Mesendoderm (in vitro differentiated cells): ENCODE measurements around the gene ANXA6.

Experiments used
- DNase-seq: peaks from one replicate; pipeline ENCODE4 v3.0.0; 2013
- H2AK5ac ChIP-seq: 2 replicates; pipeline ENCODE4 v1.6.1; 2013; ENCODE audit warnings: low read length, inconsistent platforms
- H2BK120ac ChIP-seq: 2 replicates; pipeline ENCODE4 v1.6.1; 2013; ENCODE audit warnings: low read depth, mild to moderate bottlenecking, low read length, moderate library complexity, mixed read lengths
- H2BK15ac ChIP-seq: replicated peaks from 2 replicates; pipeline ENCODE4 v1.6.1; 2013; ENCODE audit warnings: low read depth, mild to moderate bottlenecking, moderate library complexity
- H2BK5ac ChIP-seq: 2 replicates; pipeline ENCODE4 v1.6.1; 2013; ENCODE audit warnings: low read length, inconsistent platforms
- H3K18ac ChIP-seq: 2 replicates; pipeline ENCODE4 v1.6.1; 2013; ENCODE audit warnings: mild to moderate bottlenecking, low read length, mixed read lengths
- H3K23ac ChIP-seq: one replicate; pipeline ENCODE4 v1.6.1; 2013; ENCODE audit warnings: low read length
- H3K27ac ChIP-seq: 2 replicates; pipeline ENCODE4 v1.5.1; 2013; ENCODE audit warnings: low read depth, mild to moderate bottlenecking, inconsistent platforms, low read length, moderate library complexity
- H3K27me3 ChIP-seq: 2 replicates; pipeline ENCODE4 v1.6.1; 2013; ENCODE audit warnings: low read length, control low read depth, mild to moderate bottlenecking, inconsistent platforms; ENCODE audit not compliant: insufficient read depth, poor library complexity
- H3K36me3 ChIP-seq: 2 replicates; pipeline ENCODE4 v1.6.1; 2013; ENCODE audit warnings: low read length, inconsistent platforms; ENCODE audit not compliant: control insufficient read depth, insufficient read depth
- H3K4ac ChIP-seq: one replicate; pipeline ENCODE4 v1.6.1; 2013; ENCODE audit warnings: low read depth, mild to moderate bottlenecking, low read length, moderate library complexity
- H3K4me1 ChIP-seq: 2 replicates; pipeline ENCODE4 v1.6.1; 2013; ENCODE audit warnings: low read depth, low read length, inconsistent platforms; ENCODE audit not compliant: control insufficient read depth
- H3K4me2 ChIP-seq: 2 replicates; pipeline ENCODE4 v1.6.1; 2013; ENCODE audit warnings: low read length
- H3K4me3 ChIP-seq: 2 replicates; pipeline ENCODE4 v1.5.1; 2013; ENCODE audit warnings: mild to moderate bottlenecking, low read length
- H3K56ac ChIP-seq: one replicate; pipeline ENCODE4 v1.6.1; 2013; ENCODE audit warnings: low read length
- H3K79me1 ChIP-seq: 2 replicates; pipeline ENCODE4 v1.6.1; 2013; ENCODE audit warnings: low read length, inconsistent platforms
- H3K79me2 ChIP-seq: 2 replicates; pipeline ENCODE4 v1.6.1; 2013; ENCODE audit warnings: mild to moderate bottlenecking, low read length; ENCODE audit not compliant: control insufficient read depth, insufficient read depth
- H3K9ac ChIP-seq: 2 replicates; pipeline ENCODE4 v1.6.1; 2013; ENCODE audit warnings: low read length, inconsistent platforms
- H4K5ac ChIP-seq: one replicate; pipeline ENCODE4 v1.6.1; 2013; ENCODE audit warnings: low read length
- H4K8ac ChIP-seq: one replicate; pipeline ENCODE4 v1.6.1; 2013; ENCODE audit warnings: low read depth, mild to moderate bottlenecking, control low read depth, low read length, moderate library complexity
- WGBS: extraction: QIAGEN DNeasy Blood & Tissue Kit; methylation state at CpG from one replicate; pipeline ENCODE4 v1.1.7; 2013; ENCODE audit warnings: low lambda C conversion rate, missing lambda C conversion rate; ENCODE audit not compliant: insufficient coverage; ENCODE audit errors: extremely low coverage; 5-methylcytosine and 5-hydroxymethylcytosine counted together

Gene ANXA6

DNA sequence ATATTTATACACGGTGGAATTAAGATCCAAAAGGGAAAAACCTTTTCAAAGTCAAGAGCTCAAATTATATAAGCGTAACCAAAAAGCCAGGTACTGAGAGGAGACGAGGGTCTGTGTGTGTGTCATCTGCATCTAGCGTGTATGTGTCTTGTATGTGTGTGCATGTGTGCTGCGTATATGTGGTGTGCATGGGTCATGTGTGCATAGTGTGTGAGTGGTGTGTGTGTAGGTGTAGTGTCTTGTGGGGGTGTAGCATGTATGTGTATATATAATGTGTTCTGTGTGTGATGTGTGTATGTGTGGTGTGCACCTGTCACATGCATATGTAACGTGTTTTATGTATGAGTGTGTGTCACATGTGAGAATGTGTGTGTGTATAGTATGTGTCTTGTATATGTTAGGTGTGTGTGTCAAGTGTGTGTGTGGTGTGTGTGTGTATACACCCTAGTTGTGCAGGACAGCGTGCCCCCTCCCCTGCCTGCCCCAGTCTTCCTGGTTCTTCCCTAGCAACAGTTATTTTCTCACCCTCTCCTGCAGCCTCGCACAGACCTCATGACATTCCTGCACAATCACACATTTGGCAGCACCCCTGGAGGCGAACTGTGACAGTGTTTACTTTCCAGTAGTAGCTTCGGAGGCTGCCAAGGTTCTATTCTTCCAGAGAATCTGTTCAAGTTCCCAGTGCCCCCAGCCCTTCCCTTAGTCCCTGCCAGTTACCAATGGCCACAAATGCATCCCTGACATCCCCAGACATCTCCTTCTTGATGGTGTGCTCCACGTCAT, 49.6 kb downstream of the ANXA6 start:
- no peak overlapping the region for H3K4ac ChIP-seq
- no peak overlapping the region for H3K56ac ChIP-seq
- peak; percentile 51 for DNase-seq
- peaks cover 38% of the 10 kb centered on the region for H3K36me3 ChIP-seq
- H3K23ac ChIP-seq = no peak overlapping the region
- no peak overlapping the region for H3K27ac ChIP-seq
- no peak overlapping the region for H3K18ac ChIP-seq
- H3K79me1 ChIP-seq = no peaks in the 10 kb centered on the region
- no peak overlapping the region for H4K8ac ChIP-seq
- no peak overlapping the region for H2BK120ac ChIP-seq
- H3K4me1 ChIP-seq = no peaks in the 10 kb centered on the region
- H2BK15ac ChIP-seq = no peak overlapping the region
- no peak overlapping the region for H2AK5ac ChIP-seq
- no peak overlapping the region for H3K4me2 ChIP-seq
- H3K79me2 ChIP-seq = no peaks in the 10 kb centered on the region
- no peak overlapping the region for H3K4me3 ChIP-seq
- WGBS = no CpG with 5 or more reads among the region's 11 CpGs
- H3K9ac ChIP-seq = no peak overlapping the region
- H3K27me3 ChIP-seq = no peaks in the 10 kb centered on the region
- H4K5ac ChIP-seq = no peak overlapping the region
- H2BK5ac ChIP-seq = no peak overlapping the region

- H3K4me2 ChIP-seq = no peak overlapping the region
These were observed 50.5 kb downstream of the ANXA6 start for GRCh38 chr5:151107084-151107483.

DNA sequence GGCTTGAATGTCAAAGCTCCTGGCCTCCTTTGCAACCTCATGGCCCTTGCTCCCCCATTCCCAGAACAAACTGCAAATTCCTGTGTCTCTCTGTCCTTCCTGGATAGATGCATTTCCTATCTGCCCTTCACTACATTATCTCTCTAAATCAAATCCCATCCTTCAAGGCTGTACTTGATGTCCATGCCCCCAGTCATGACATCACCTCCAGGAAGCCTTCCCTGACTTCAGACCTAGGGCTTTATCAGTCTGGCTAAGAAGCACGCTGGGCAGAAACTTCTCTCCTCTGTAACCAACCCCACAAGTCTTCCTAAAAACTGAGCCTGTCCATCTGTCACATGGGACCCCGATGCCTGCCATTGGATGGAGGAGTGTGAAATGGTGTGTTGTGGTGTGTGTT, 51.1 kb downstream of the ANXA6 start:
- no peak overlapping the region for H3K4ac ChIP-seq
- H3K27me3 ChIP-seq = no peaks in the 10 kb centered on the region
- DNase-seq = no peak
- no peak overlapping the region for H3K18ac ChIP-seq
- no peak overlapping the region for H3K9ac ChIP-seq
- no peaks in the 10 kb centered on the region for H3K79me1 ChIP-seq
- H2BK5ac ChIP-seq = no peak overlapping the region
- no peak overlapping the region for H4K8ac ChIP-seq
- peaks cover 39% of the 10 kb centered on the region for H3K36me3 ChIP-seq
- H2AK5ac ChIP-seq = no peak overlapping the region
- no peaks in the 10 kb centered on the region for H3K4me1 ChIP-seq
- no peaks in the 10 kb centered on the region for H3K79me2 ChIP-seq
- no peak overlapping the region for H4K5ac ChIP-seq
- H3K27ac ChIP-seq = no peak overlapping the region
- no peak overlapping the region for H3K23ac ChIP-seq
- H3K4me3 ChIP-seq = no peak overlapping the region
- H2BK15ac ChIP-seq = no peak overlapping the region
- WGBS = no CpG with 5 or more reads among the region's 2 CpGs
- H3K56ac ChIP-seq = no peak overlapping the region
- H3K4me2 ChIP-seq = no peak overlapping the region
- H2BK120ac ChIP-seq = no peak overlapping the region

More at GRCh38 chr5:151107084-151107483, 50.5 kb downstream of the ANXA6 start:
- H3K18ac ChIP-seq = no peak overlapping the region
- H2BK120ac ChIP-seq = no peak overlapping the region
- H2BK15ac ChIP-seq = no peak overlapping the region
- no peaks in the 10 kb centered on the region for H3K79me1 ChIP-seq
- H3K56ac ChIP-seq = no peak overlapping the region
- H4K5ac ChIP-seq = no peak overlapping the region
- no peak overlapping the region for H3K4me3 ChIP-seq
- no peak overlapping the region for H4K8ac ChIP-seq
- no peaks in the 10 kb centered on the region for H3K4me1 ChIP-seq
- H3K36me3 ChIP-seq = peaks cover 36% of the 10 kb centered on the region
- H2BK5ac ChIP-seq = no peak overlapping the region
- no peak overlapping the region for H3K23ac ChIP-seq
- H3K79me2 ChIP-seq = no peaks in the 10 kb centered on the region
- no peak overlapping the region for H3K27ac ChIP-seq
- no peak overlapping the region for H3K9ac ChIP-seq
- H3K27me3 ChIP-seq = no peaks in the 10 kb centered on the region
- H2AK5ac ChIP-seq = no peak overlapping the region
- no CpG with 5 or more reads among the region's 7 CpGs for WGBS
- DNase-seq = no peak
- H3K4ac ChIP-seq = no peak overlapping the region

GRCh38 chr5:151106043-151106442, 51.5 kb downstream of the ANXA6 start:
- H3K9ac ChIP-seq = no peak overlapping the region
- H3K23ac ChIP-seq = no peak overlapping the region
- H4K8ac ChIP-seq = no peak overlapping the region
- no peak overlapping the region for H2BK120ac ChIP-seq
- H3K79me1 ChIP-seq = no peaks in the 10 kb centered on the region
- H3K18ac ChIP-seq = no peak overlapping the region
- peaks cover 38% of the 10 kb centered on the region for H3K36me3 ChIP-seq
- no peaks in the 10 kb centered on the region for H3K27me3 ChIP-seq
- no peak overlapping the region for H3K4me3 ChIP-seq
- H3K4me2 ChIP-seq = no peak overlapping the region
- H3K4me1 ChIP-seq = no peaks in the 10 kb centered on the region
- DNase-seq = no peak
- WGBS = no CpG with 5 or more reads among the region's 5 CpGs
- no peak overlapping the region for H2AK5ac ChIP-seq
- H4K5ac ChIP-seq = no peak overlapping the region
- H3K4ac ChIP-seq = no peak overlapping the region
- no peak overlapping the region for H2BK5ac ChIP-seq
- H3K27ac ChIP-seq = no peak overlapping the region
- no peak overlapping the region for H3K56ac ChIP-seq
- no peaks in the 10 kb centered on the region for H3K79me2 ChIP-seq
- no peak overlapping the region for H2BK15ac ChIP-seq

GRCh38 chr5:151105561-151105960, 52.0 kb downstream of the ANXA6 start:
- no peak overlapping the region for H3K56ac ChIP-seq
- peaks cover 35% of the 10 kb centered on the region for H3K36me3 ChIP-seq
- H3K23ac ChIP-seq = no peak overlapping the region
- H3K79me1 ChIP-seq = no peaks in the 10 kb centered on the region
- no peak overlapping the region for H3K9ac ChIP-seq
- H2BK15ac ChIP-seq = no peak overlapping the region
- no peak overlapping the region for H3K4me2 ChIP-seq
- H3K4ac ChIP-seq = no peak overlapping the region
- no peak overlapping the region for H2BK5ac ChIP-seq
- H3K27ac ChIP-seq = no peak overlapping the region
- H4K5ac ChIP-seq = no peak overlapping the region
- no peak overlapping the region for H3K4me3 ChIP-seq
- H2AK5ac ChIP-seq = no peak overlapping the region
- H3K79me2 ChIP-seq = no peaks in the 10 kb centered on the region
- no peak overlapping the region for H3K18ac ChIP-seq
- no CpG with 5 or more reads among the region's 2 CpGs for WGBS
- no peak for DNase-seq
- H4K8ac ChIP-seq = no peak overlapping the region
- no peak overlapping the region for H2BK120ac ChIP-seq
- H3K4me1 ChIP-seq = no peaks in the 10 kb centered on the region
- H3K27me3 ChIP-seq = no peaks in the 10 kb centered on the region

GRCh38 chr5:151104795-151105194, 52.8 kb downstream of the ANXA6 start:
- no peak overlapping the region for H3K18ac ChIP-seq
- no CpG with 5 or more reads among the region's 5 CpGs for WGBS
- no peak overlapping the region for H2BK120ac ChIP-seq
- H4K8ac ChIP-seq = no peak overlapping the region
- H3K9ac ChIP-seq = no peak overlapping the region
- no peak overlapping the region for H3K4me3 ChIP-seq
- H2AK5ac ChIP-seq = no peak overlapping the region
- no peak overlapping the region for H3K4me2 ChIP-seq
- no peak overlapping the region for H3K27ac ChIP-seq
- DNase-seq = no peak
- no peaks in the 10 kb centered on the region for H3K79me2 ChIP-seq
- no peak overlapping the region for H3K4ac ChIP-seq
- H3K27me3 ChIP-seq = no peaks in the 10 kb centered on the region
- no peaks in the 10 kb centered on the region for H3K4me1 ChIP-seq
- H3K36me3 ChIP-seq = peaks cover 33% of the 10 kb centered on the region
- no peak overlapping the region for H4K5ac ChIP-seq
- no peak overlapping the region for H2BK5ac ChIP-seq
- H2BK15ac ChIP-seq = no peak overlapping the region
- H3K79me1 ChIP-seq = no peaks in the 10 kb centered on the region
- no peak overlapping the region for H3K23ac ChIP-seq
- no peak overlapping the region for H3K56ac ChIP-seq
